AG10803 (cell line): ENCODE results near the gene SLC39A7.

Source experiments
- DNase-seq: peaks from one replicate; pipeline ENCODE4 v3.0.0; 2010; ENCODE audit warnings: low read depth
- H3K4me3 ChIP-seq: 2 replicates; pipeline ENCODE4 v1.5.1; 2011; ENCODE audit warnings: mild to moderate bottlenecking, low read length, control low read depth
- CTCF ChIP-seq: conservative IDR thresholded peaks from 2 replicates; pipeline ENCODE4 v1.5.1; 2011; ENCODE audit warnings: mild to moderate bottlenecking, low read length, control low read depth, inconsistent platforms

Gene SLC39A7

GRCh38 chr6:33197431-33198048 lies 3.1 kb upstream of the SLC39A7 start:
- peak; percentile 64 for DNase-seq
- peak; percentile 76 for TF ChIP-seq CTCF
- H3K4me3 ChIP-seq, result peak overlapping the region; percentile 17; the same call in 1 of the 2 replicates

GRCh38 chr6:33198159-33198852 lies 2.4 kb upstream of the SLC39A7 start:
- DNase-seq, result no peak
- no peak for TF ChIP-seq CTCF
- no peak overlapping the region; the same call in none of the 2 replicates for H3K4me3 ChIP-seq

- no peak for DNase-seq
- TF ChIP-seq CTCF, result no peak
- H3K4me3 ChIP-seq, result peak overlapping the region; percentile 81
Measured at GRCh38 chr6:33198853-33199436, 1.7 kb upstream of the SLC39A7 start.

GRCh38 chr6:33199687-33200218 lies 914 bp upstream of the SLC39A7 start:
- H3K4me3 ChIP-seq, result peak overlapping the region; percentile 81
- TF ChIP-seq CTCF, result no peak
- DNase-seq, result peak; percentile 62

- H3K4me3 ChIP-seq, result peak overlapping the region; percentile 81
- DNase-seq, result peak; percentile 14
- peak; percentile 9; the same call in 1 of the 2 replicates for TF ChIP-seq CTCF
Measured at GRCh38 chr6:33201147-33201545, 479 bp downstream of the SLC39A7 start.

GRCh38 chr6:33201935-33202334 lies 1.3 kb downstream of the SLC39A7 start:
- DNase-seq, result no peak
- no peak for TF ChIP-seq CTCF
- H3K4me3 ChIP-seq, result peak overlapping the region; percentile 81

- no peak for TF ChIP-seq CTCF
- no peak for DNase-seq
- H3K4me3 ChIP-seq, result peak overlapping the region; percentile 81
Measured at GRCh38 chr6:33202799-33203198, 2.1 kb downstream of the SLC39A7 start.
